Measurements from ENCODE around the gene PEPD.

The PEPD gene

GRCh38 chr19:33398361-33399060, 123.1 kb downstream of the PEPD start:
- TF ChIP-seq TAF1 (IDR thresholded peaks at IDR 0.05; ENCODE audit: borderline replicate concordance, insufficient read depth, low read length): no peak
- no peak for TF ChIP-seq FOXP2 (optimal IDR thresholded peaks at IDR 0.05; ENCODE audit: borderline replicate concordance, extremely low read depth, extremely low read length, insufficient read depth)

DNA sequence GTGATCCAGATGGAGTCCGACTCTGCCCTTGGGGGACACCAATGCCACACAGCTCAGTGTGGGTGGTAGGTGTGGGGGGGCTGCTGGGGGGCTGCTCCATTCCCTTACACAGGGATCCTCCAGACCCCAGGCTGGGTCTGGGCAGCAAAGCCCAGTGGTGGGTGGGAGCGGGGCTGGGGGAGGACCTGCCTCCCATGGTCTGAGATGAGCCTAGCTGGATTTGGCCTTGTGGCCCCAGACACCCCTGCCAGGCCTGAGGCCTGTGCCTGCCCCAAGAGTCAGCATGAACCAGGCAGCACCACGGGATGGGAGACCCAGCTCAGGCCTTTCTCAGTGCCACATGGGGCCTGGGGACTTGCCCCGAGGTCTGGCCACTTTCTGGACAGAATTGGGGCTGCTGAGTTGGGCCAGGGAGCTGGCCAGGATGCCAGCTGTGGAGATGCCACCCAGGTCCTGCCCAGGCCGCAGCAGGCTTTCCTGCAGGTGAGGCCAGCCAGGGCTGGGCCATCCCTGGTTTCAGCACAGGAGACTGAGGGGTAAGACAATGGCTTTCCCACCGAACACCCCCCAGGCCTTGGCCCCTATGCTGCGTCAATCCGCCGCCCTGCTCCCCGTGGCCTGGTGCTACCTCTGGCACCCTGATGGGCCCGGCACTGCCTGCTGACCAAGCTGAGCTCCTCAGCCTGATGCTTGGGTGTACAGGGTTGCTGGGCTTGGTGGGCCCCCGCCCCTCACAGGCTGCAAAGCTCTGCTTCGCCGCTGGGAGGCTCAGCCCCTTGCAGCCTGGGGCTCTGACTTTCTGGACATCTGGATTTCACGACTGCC, 123.8 kb downstream of the PEPD start:
- TF ChIP-seq SIN3A (IDR thresholded peaks at IDR 0.05; ENCODE audit: borderline replicate concordance, insufficient read depth, low read length): no peak
- no peak for TF ChIP-seq TAF1 (IDR thresholded peaks at IDR 0.05; ENCODE audit: borderline replicate concordance, insufficient read depth, low read length)
- TF ChIP-seq FOXP2 (optimal IDR thresholded peaks at IDR 0.05; ENCODE audit: borderline replicate concordance, extremely low read depth, extremely low read length, insufficient read depth): no peak
- no peak for TF ChIP-seq POLR2AphosphoS5 (IDR thresholded peaks at IDR 0.05; ENCODE audit: low read depth, low read length)
- no peak for TF ChIP-seq REST (IDR thresholded peaks at IDR 0.05; ENCODE audit: insufficient read depth in 1 of 2, low read depth in 2 of 2, low read length in 2 of 2)

DNA sequence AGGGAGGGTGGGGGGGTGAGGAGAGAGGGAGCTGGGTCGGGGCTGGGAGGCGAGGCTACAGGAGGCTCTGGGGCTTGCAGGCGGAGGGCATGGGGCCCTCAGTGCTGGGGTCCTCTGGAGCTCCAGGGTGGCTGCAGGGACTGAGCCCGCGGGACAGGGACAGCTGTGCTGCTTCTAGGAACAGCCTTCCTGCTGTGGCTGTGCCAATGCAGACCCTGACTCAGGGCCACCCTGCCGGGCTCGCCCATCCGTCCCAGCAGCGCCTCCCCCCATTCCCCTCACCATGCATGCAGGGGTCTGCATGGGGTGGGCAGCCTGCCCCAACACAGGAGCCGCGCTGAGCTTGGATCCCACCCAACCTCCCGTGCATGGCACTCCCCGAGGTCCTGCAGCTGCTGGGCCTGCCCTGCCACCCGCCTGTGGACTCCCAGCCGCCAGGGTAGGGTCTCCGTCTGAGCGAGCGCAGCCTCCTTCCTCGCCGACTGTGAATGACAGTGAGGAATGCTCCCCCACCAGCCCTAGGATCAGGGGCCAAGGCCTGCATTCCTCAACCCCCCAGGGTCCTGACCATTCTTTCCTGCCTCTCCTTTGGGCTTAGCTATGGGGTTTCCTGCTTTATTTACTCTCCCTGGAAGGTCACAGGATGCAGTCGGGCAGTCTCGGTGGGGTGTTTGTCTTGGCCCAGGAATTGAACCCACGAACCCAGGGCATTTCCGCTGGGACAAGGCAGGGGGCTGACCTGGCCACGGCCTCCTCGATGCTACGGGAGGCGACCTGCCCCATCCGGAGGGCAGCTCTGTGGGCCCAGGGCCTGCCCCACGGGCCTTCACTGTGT, 124.7 kb downstream of the PEPD start:
- TF ChIP-seq FOXP2 (optimal IDR thresholded peaks at IDR 0.05; ENCODE audit: borderline replicate concordance, extremely low read depth, extremely low read length, insufficient read depth) (peak; percentile 28), TAF1 (IDR thresholded peaks at IDR 0.05; ENCODE audit: borderline replicate concordance, insufficient read depth, low read length) (no peak)

DNA sequence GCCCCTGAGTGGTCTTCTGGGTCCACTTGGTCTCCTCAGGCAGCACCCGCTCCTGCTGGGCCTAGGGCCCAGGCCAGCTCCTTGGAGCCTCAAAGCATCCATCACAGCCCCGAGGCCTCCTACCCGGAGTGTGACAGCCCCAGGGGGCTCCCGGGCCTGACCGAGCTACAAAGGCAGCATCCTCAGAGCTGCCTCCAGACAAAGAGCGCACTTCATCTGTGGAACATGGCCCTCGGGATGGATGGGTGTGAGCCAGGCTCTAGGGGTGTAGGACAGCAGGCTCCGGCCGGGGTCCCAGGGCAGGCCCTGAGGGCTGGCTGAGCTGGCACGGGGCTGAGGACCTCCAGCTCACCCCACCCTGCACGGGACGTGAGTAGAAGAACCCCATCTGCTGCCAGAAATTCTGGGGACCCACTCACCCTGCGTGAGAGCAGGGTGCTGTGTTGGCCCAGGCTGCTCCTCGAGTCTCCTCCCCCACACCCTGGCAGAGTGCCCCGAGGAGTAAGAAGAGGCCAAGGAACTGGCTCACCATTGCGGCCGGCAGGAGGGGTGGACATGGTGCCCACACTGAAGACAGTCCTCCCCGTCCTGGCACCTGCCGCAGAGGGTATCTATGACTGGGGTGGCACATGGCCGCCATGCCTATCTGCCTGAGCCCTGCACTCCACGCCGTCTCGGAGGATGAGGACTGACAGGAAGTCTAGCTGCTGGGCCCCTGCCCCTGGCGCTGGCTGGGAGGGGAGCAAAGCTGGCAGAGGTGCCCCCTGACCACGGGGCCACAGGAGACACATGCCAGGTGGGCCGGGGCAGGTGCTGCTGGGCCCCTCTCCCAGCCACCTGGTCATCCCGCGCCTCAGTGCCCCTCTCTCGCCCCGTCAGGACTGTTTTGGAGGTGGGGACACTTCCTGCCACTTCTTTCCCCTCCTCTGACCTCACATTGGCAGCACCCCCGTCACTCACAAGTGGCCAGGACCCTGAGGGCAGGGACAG, 125.7 kb downstream of the PEPD start:
- TF ChIP-seq FOXP2 (optimal IDR thresholded peaks at IDR 0.05; ENCODE audit: borderline replicate concordance, extremely low read depth, extremely low read length, insufficient read depth) (no peak), SIN3A (IDR thresholded peaks at IDR 0.05; ENCODE audit: borderline replicate concordance, insufficient read depth, low read length) (no peak), POLR2AphosphoS5 (IDR thresholded peaks at IDR 0.05; ENCODE audit: low read depth, low read length) (no peak), TAF1 (IDR thresholded peaks at IDR 0.05; ENCODE audit: borderline replicate concordance, insufficient read depth, low read length) (no peak), REST (IDR thresholded peaks at IDR 0.05; ENCODE audit: insufficient read depth in 1 of 2, low read depth in 2 of 2, low read length in 2 of 2) (no peak)

- no peak for TF ChIP-seq FOXP2 (optimal IDR thresholded peaks at IDR 0.05; ENCODE audit: borderline replicate concordance, extremely low read depth, extremely low read length, insufficient read depth)
- TF ChIP-seq REST (IDR thresholded peaks at IDR 0.05; ENCODE audit: insufficient read depth in 1 of 2, low read depth in 2 of 2, low read length in 2 of 2): no peak
- no peak for TF ChIP-seq POLR2AphosphoS5 (IDR thresholded peaks at IDR 0.05; ENCODE audit: low read depth, low read length)
- TF ChIP-seq SIN3A (IDR thresholded peaks at IDR 0.05; ENCODE audit: borderline replicate concordance, insufficient read depth, low read length): no peak
- TF ChIP-seq TAF1 (IDR thresholded peaks at IDR 0.05; ENCODE audit: borderline replicate concordance, insufficient read depth, low read length): no peak
Measured at GRCh38 chr19:33394723-33395560, 126.6 kb downstream of the PEPD start.

All from PFSK-1 (cell line).